Body of pancreas (tissue), 4 donors: ENCODE measurements around the gene JSRP1.

Experiments
- CTCF ChIP-seq, 7 experiments: fragments of 450-650 bp in 4 of 7; fragments of 200-600 bp in 3 of 7; sonication (generic) in 3 of 7; IDR thresholded peaks; one replicate each; pipeline ENCODE4 v1.5.1; 2016 to 2019; ENCODE audit warnings: antibody characterized with exemption in 7 of 7
- POLR2A ChIP-seq, 3 donors: fragments of 450-650 bp; IDR thresholded peaks; one replicate each; pipeline ENCODE4 v1.6.1; 2016; ENCODE audit warnings: antibody characterized with exemption in 3 of 3, mild to moderate bottlenecking in 2 of 3

- TF ChIP-seq CTCF (IDR thresholded peaks at IDR 0.05) (no peak), POLR2A (IDR thresholded peaks at IDR 0.05) (no peak)
These were observed 48.0 kb downstream of the JSRP1 start for GRCh38 chr19:2207991-2208860.
